ENCODE measurements around the gene HSPA13. TPM values are rescaled to one million over a fixed set of nuclear protein-coding genes. Genes with fewer than 3 reads are reported as not detected.

The HSPA13 gene
- total RNA-seq, 1 donor from 2014 or later: 54.2 TPM

- peaks cover 3% of the 10 kb centered on the region for H3K36me3 Mint-ChIP-seq (ENCODE audit: unreplicated experiment)
- H3K4me3 Mint-ChIP-seq (ENCODE audit: unreplicated experiment): peak overlapping the region; percentile 97
- H3K27me3 Mint-ChIP-seq (ENCODE audit: unreplicated experiment): peaks cover 2% of the 10 kb centered on the region
- H3K9me3 Mint-ChIP-seq (ENCODE audit: unreplicated experiment): no peaks in the 10 kb centered on the region
- H3K4me1 Mint-ChIP-seq (ENCODE audit: unreplicated experiment): peaks cover 33% of the 10 kb centered on the region
- no peak for TF ChIP-seq CTCF (IDR thresholded peaks at IDR 0.05)
- no peak for DNase-seq (ENCODE audit: extremely low spot score, unreplicated experiment)
- H3K27ac Mint-ChIP-seq (ENCODE audit: unreplicated experiment): peak overlapping the region; percentile 99
These were observed 742 bp upstream of the HSPA13 start for GRCh38 chr21:14383596-14384180.

DNA sequence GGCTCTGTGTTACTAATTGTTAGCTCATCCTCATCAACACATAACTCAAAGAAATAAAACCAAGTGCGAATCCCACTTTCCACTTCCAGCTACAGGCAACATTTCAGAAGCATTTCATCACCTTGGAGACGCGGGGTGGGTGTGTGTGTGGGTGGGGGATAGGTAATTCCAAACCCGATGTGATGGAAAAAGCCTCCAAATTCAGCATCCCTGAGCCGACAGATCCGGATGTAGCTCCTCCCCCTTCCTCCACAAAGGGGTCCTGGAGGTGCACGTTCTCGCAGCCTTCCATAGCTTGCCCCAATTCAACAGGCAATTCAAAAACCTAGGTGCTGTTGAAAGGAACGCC is 486 bp downstream of the HSPA13 start:
- Mint-ChIP-seq H3K4me3 (ENCODE audit: unreplicated experiment) (peak overlapping the region; percentile 97), H3K36me3 (ENCODE audit: unreplicated experiment) (peaks cover 10% of the 10 kb centered on the region), H3K9me3 (ENCODE audit: unreplicated experiment) (no peaks in the 10 kb centered on the region), H3K27ac (ENCODE audit: unreplicated experiment) (peak overlapping the region; percentile 99), H3K4me1 (ENCODE audit: unreplicated experiment) (peaks cover 33% of the 10 kb centered on the region), H3K27me3 (ENCODE audit: unreplicated experiment) (no peaks in the 10 kb centered on the region)
- no peak for DNase-seq (ENCODE audit: extremely low spot score, unreplicated experiment)
- TF ChIP-seq CTCF (IDR thresholded peaks at IDR 0.05): no peak

- Mint-ChIP-seq H3K27me3 (ENCODE audit: unreplicated experiment) (no peaks in the 10 kb centered on the region), H3K9me3 (ENCODE audit: unreplicated experiment) (no peaks in the 10 kb centered on the region), H3K36me3 (ENCODE audit: unreplicated experiment) (peaks cover 46% of the 10 kb centered on the region), H3K27ac (ENCODE audit: unreplicated experiment) (no peak overlapping the region), H3K4me1 (ENCODE audit: unreplicated experiment) (peaks cover 22% of the 10 kb centered on the region), H3K4me3 (ENCODE audit: unreplicated experiment) (no peak overlapping the region)
- no peak for DNase-seq (ENCODE audit: extremely low spot score, unreplicated experiment)
- no peak for TF ChIP-seq CTCF (IDR thresholded peaks at IDR 0.05)
These were observed 6.1 kb downstream of the HSPA13 start for GRCh38 chr21:14376854-14377253.

- no peak for TF ChIP-seq CTCF (IDR thresholded peaks at IDR 0.05)
- H3K9me3 Mint-ChIP-seq (ENCODE audit: unreplicated experiment): no peaks in the 10 kb centered on the region
- DNase-seq (ENCODE audit: extremely low spot score, unreplicated experiment): no peak
- peaks cover 2% of the 10 kb centered on the region for H3K36me3 Mint-ChIP-seq (ENCODE audit: unreplicated experiment)
- no peaks in the 10 kb centered on the region for H3K4me1 Mint-ChIP-seq (ENCODE audit: unreplicated experiment)
- peaks cover 5% of the 10 kb centered on the region for H3K27me3 Mint-ChIP-seq (ENCODE audit: unreplicated experiment)
- no peak overlapping the region for H3K4me3 Mint-ChIP-seq (ENCODE audit: unreplicated experiment)
- no peak overlapping the region for H3K27ac Mint-ChIP-seq (ENCODE audit: unreplicated experiment)
These were observed 15.9 kb downstream of the HSPA13 start for GRCh38 chr21:14366998-14367397.

GRCh38 chr21:14361958-14362357 is 21.0 kb downstream of the HSPA13 start:
- Mint-ChIP-seq H3K4me1 (ENCODE audit: unreplicated experiment) (no peaks in the 10 kb centered on the region), H3K36me3 (ENCODE audit: unreplicated experiment) (no peaks in the 10 kb centered on the region), H3K9me3 (ENCODE audit: unreplicated experiment) (no peaks in the 10 kb centered on the region), H3K27me3 (ENCODE audit: unreplicated experiment) (peaks cover 10% of the 10 kb centered on the region), H3K4me3 (ENCODE audit: unreplicated experiment) (no peak overlapping the region), H3K27ac (ENCODE audit: unreplicated experiment) (no peak overlapping the region)
- TF ChIP-seq CTCF (IDR thresholded peaks at IDR 0.05): no peak
- no peak for DNase-seq (ENCODE audit: extremely low spot score, unreplicated experiment)

All from osteocyte (in vitro differentiated cells).